ENCODE data around the gene LRP1.

The LRP1 gene

DNA sequence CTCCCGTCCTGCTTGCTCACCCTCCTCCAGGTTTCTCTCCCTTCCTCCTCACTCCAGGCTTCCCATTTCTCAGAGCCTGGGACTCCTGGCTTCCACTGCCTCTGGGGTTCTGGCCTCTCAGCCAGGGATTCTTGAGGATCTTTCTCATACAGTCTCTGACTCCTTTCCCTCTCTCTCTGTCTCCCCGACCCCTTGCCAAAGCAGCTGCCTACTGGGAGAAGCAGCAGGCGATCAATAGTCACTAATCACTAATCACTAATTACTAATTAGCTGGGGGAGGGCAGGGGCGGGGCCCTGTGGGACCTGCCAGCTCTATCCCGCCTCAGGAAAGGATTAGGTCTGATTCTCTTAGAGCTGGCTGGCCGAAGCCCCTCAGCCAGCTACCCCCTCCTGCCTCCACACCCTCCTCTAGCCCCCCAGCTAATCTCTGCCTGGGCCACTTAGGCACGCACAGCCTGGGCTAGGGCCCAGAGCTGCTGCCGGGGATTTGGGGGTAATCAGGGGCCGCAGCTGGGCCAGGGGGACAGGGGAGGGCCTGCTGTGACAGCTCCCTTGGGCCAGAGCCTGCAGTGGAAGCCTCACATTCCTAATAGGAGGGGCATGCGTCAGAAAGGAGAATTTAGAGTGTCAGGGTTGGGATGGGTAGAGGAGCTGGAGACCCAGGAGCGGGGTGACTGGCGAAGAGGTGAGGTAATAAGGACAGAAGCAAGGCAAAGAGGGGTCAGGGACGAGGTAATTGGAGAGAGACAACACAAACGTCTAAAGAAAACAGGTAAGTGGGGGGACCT lies 91.1 kb downstream of the LRP1 start:
- H3K9ac ChIP-seq (ENCODE audit: low read length), result no peak overlapping the region
- 0 out of 2 replicates have a peak, but pooled peaks cover 4% of the 10 kb centered on the region for H4K20me1 ChIP-seq (ENCODE audit: insufficient read depth, low read length)
- H3F3A ChIP-seq (ENCODE audit: insufficient read depth, low read length), result peaks cover 10% of the 10 kb centered on the region
- no peaks in the 10 kb centered on the region for H3K9me2 ChIP-seq (replicated peaks; ENCODE audit: insufficient read depth, low read length)
- H3K4me1 ChIP-seq (ENCODE audit: low read length), result peaks cover 11% of the 10 kb centered on the region
- H3K79me2 ChIP-seq (ENCODE audit: low read length), result no peaks in the 10 kb centered on the region
- TF ChIP-seq EZH2 (optimal IDR thresholded peaks at IDR 0.05; ENCODE audit: low read depth, low read length), result no peak
- TF ChIP-seq, protein P1, sequence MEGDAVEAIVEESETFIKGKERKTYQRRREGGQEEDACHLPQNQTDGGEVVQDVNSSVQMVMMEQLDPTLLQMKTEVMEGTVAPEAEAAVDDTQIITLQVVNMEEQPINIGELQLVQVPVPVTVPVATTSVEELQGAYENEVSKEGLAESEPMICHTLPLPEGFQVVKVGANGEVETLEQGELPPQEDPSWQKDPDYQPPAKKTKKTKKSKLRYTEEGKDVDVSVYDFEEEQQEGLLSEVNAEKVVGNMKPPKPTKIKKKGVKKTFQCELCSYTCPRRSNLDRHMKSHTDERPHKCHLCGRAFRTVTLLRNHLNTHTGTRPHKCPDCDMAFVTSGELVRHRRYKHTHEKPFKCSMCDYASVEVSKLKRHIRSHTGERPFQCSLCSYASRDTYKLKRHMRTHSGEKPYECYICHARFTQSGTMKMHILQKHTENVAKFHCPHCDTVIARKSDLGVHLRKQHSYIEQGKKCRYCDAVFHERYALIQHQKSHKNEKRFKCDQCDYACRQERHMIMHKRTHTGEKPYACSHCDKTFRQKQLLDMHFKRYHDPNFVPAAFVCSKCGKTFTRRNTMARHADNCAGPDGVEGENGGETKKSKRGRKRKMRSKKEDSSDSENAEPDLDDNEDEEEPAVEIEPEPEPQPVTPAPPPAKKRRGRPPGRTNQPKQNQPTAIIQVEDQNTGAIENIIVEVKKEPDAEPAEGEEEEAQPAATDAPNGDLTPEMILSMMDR (IDR thresholded peaks at IDR 0.05; ENCODE audit: low read length), result no peak
- TF ChIP-seq EZH2phosphoT487 (IDR thresholded peaks at IDR 0.05; ENCODE audit: low read length), result no peak
- H3K4me2 ChIP-seq (ENCODE audit: low read depth, low read length), result no peak overlapping the region
- DNase-seq, result no peak
- H3K4me3 ChIP-seq (ENCODE audit: low read length), result no peak overlapping the region
- no peak overlapping the region for H3K27ac ChIP-seq (ENCODE audit: low read length)
- no peaks in the 10 kb centered on the region for H3K36me3 ChIP-seq (replicated peaks; ENCODE audit: insufficient read depth, low read length)
- no peaks in the 10 kb centered on the region for H3K9me3 ChIP-seq (replicated peaks; ENCODE audit: insufficient read depth, low read length)
- H2AFZ ChIP-seq (ENCODE audit: low read length), result no peak overlapping the region
- H3K27me3 ChIP-seq (replicated peaks; ENCODE audit: insufficient read depth, low read length), result peaks cover 96% of the 10 kb centered on the region

GRCh38 chr12:57219993-57220754 lies 91.9 kb downstream of the LRP1 start:
- no peaks in the 10 kb centered on the region for H4K20me1 ChIP-seq (ENCODE audit: insufficient read depth, low read length)
- H3K4me1 ChIP-seq (ENCODE audit: low read length), result peaks cover 14% of the 10 kb centered on the region
- no peaks in the 10 kb centered on the region for H3K79me2 ChIP-seq (ENCODE audit: low read length)
- H3K27me3 ChIP-seq (replicated peaks; ENCODE audit: insufficient read depth, low read length), result peaks cover 96% of the 10 kb centered on the region
- no peak overlapping the region for H3K4me3 ChIP-seq (ENCODE audit: low read length)
- H3K9ac ChIP-seq (ENCODE audit: low read length), result no peak overlapping the region
- no peak overlapping the region for H3K27ac ChIP-seq (ENCODE audit: low read length)
- DNase-seq, result no peak
- H3F3A ChIP-seq (ENCODE audit: insufficient read depth, low read length), result peaks cover 10% of the 10 kb centered on the region
- no peaks in the 10 kb centered on the region for H3K9me2 ChIP-seq (replicated peaks; ENCODE audit: insufficient read depth, low read length)
- no peak overlapping the region for H2AFZ ChIP-seq (ENCODE audit: low read length)
- H3K9me3 ChIP-seq (replicated peaks; ENCODE audit: insufficient read depth, low read length), result no peaks in the 10 kb centered on the region
- H3K4me2 ChIP-seq (ENCODE audit: low read depth, low read length), result no peak overlapping the region
- TF ChIP-seq EZH2phosphoT487 (IDR thresholded peaks at IDR 0.05; ENCODE audit: low read length), result no peak
- no peak for TF ChIP-seq EZH2 (optimal IDR thresholded peaks at IDR 0.05; ENCODE audit: low read depth, low read length)
- TF ChIP-seq, protein P1 (IDR thresholded peaks at IDR 0.05; ENCODE audit: low read length), result no peak
- H3K36me3 ChIP-seq (replicated peaks; ENCODE audit: insufficient read depth, low read length), result no peaks in the 10 kb centered on the region

GRCh38 chr12:57220770-57221168 lies 92.5 kb downstream of the LRP1 start:
- H3K4me3 ChIP-seq (ENCODE audit: low read length), result no peak overlapping the region
- H3K4me2 ChIP-seq (ENCODE audit: low read depth, low read length), result no peak overlapping the region
- H3F3A ChIP-seq (ENCODE audit: insufficient read depth, low read length), result peaks cover 4% of the 10 kb centered on the region
- no peak overlapping the region for H3K9ac ChIP-seq (ENCODE audit: low read length)
- no peaks in the 10 kb centered on the region for H3K9me2 ChIP-seq (replicated peaks; ENCODE audit: insufficient read depth, low read length)
- no peak for DNase-seq
- TF ChIP-seq EZH2phosphoT487 (IDR thresholded peaks at IDR 0.05; ENCODE audit: low read length) (no peak), EZH2 (optimal IDR thresholded peaks at IDR 0.05; ENCODE audit: low read depth, low read length) (peak; percentile 15)
- no peaks in the 10 kb centered on the region for H4K20me1 ChIP-seq (ENCODE audit: insufficient read depth, low read length)
- no peak overlapping the region for H2AFZ ChIP-seq (ENCODE audit: low read length)
- no peaks in the 10 kb centered on the region for H3K36me3 ChIP-seq (replicated peaks; ENCODE audit: insufficient read depth, low read length)
- peaks cover 14% of the 10 kb centered on the region for H3K4me1 ChIP-seq (ENCODE audit: low read length)
- no peak overlapping the region for H3K27ac ChIP-seq (ENCODE audit: low read length)
- H3K27me3 ChIP-seq (replicated peaks; ENCODE audit: insufficient read depth, low read length), result peaks cover 91% of the 10 kb centered on the region
- no peaks in the 10 kb centered on the region for H3K9me3 ChIP-seq (replicated peaks; ENCODE audit: insufficient read depth, low read length)
- H3K79me2 ChIP-seq (ENCODE audit: low read length), result no peaks in the 10 kb centered on the region

All from MM.1S (cell line).